WTC11 (cell line): Measurements from ENCODE around the gene MALAT1. TPM values are rescaled to one million over a fixed set of nuclear protein-coding genes. Genes with fewer than 3 reads are reported as not detected.
A peak's percentile ranks its signal among the peaks of the same experiment; 100 is the strongest.

Experiments
- ATAC-seq: fragments of 200-7000 bp; cut with Tn5 transposase; 2 replicates; pipeline ENCODE4 v1.10.0; 2021; ENCODE audit warnings: mild to moderate bottlenecking, moderate library complexity
- CTCF ChIA-PET: fragments of 300-600 bp; sonication (Branson Sonifier 250); formaldehyde crosslinking; loops from one replicate; lab custom pipeline; 2021; ENCODE audit warnings: antibody characterized with exemption; lab: Charles Lee
- POLR2A ChIA-PET: fragments of 350-600 bp; sonication (Branson Sonifier 250); formaldehyde crosslinking; loops from one replicate; lab custom pipeline; 2021; ENCODE audit warnings: antibody characterized with exemption; lab: Charles Lee
- DNase-seq: peaks from one replicate; pipeline ENCODE4 v3.0.0; 2021; ENCODE audit warnings: low spot score
- H3K27ac Mint-ChIP-seq: 2 replicates; pipeline ENCODE4 v1.8.0; 2021; ENCODE audit warnings: mixed read lengths
- H3K27me3 Mint-ChIP-seq: 2 replicates; pipeline ENCODE4 v1.8.0; 2021; ENCODE audit warnings: low read depth, mild to moderate bottlenecking, moderate library complexity, mixed read lengths
- H3K36me3 Mint-ChIP-seq: 2 replicates; pipeline ENCODE4 v1.8.0; 2021; ENCODE audit warnings: mixed read lengths
- H3K4me1 Mint-ChIP-seq: 2 replicates; pipeline ENCODE4 v1.8.0; 2022; ENCODE audit warnings: mixed read lengths
- H3K4me3 Mint-ChIP-seq: 2 replicates; pipeline ENCODE4 v1.8.0; 2021; ENCODE audit warnings: mild to moderate bottlenecking, moderate library complexity, mixed read lengths
- H3K9me3 Mint-ChIP-seq: 2 replicates; pipeline ENCODE4 v1.8.0; 2021; ENCODE audit warnings: mixed read lengths
- AFF4 ChIP-seq: sonication (generic); formaldehyde crosslinking; IDR thresholded peaks from 2 replicates; pipeline ENCODE4 v1.8.1; 2023; ENCODE audit warnings: mild to moderate bottlenecking, missing genetic modification reagents, borderline replicate concordance
- ATF6 ChIP-seq: sonication (generic); formaldehyde crosslinking; IDR thresholded peaks from 2 replicates; pipeline ENCODE4 v1.8.1; 2023; ENCODE audit warnings: mild to moderate bottlenecking, missing genetic modification reagents
- CREB1 ChIP-seq: sonication (generic); formaldehyde crosslinking; IDR thresholded peaks from 2 replicates; pipeline ENCODE4 v1.8.0; 2023; ENCODE audit warnings: mild to moderate bottlenecking, missing genetic modification reagents
- FOXK1 ChIP-seq: sonication (generic); formaldehyde crosslinking; IDR thresholded peaks from 2 replicates; pipeline ENCODE4 v1.8.0; 2022; ENCODE audit warnings: mild to moderate bottlenecking, moderate library complexity, missing genetic modification reagents
- GABPB1 ChIP-seq: sonication (generic); formaldehyde crosslinking; IDR thresholded peaks from 2 replicates; pipeline ENCODE4 v1.8.1; 2023; ENCODE audit warnings: mild to moderate bottlenecking, missing genetic modification reagents
- GRHL2 ChIP-seq: fragments of 250-450 bp; sonication (Bioruptor Pico); IDR thresholded peaks from 2 replicates; pipeline ENCODE4 v1.8.0; 2022; ENCODE audit warnings: mild to moderate bottlenecking, moderate library complexity; ENCODE audit not compliant: insufficient replicate concordance, severe bottlenecking
- GTF2I ChIP-seq: fragments of 250-450 bp; sonication (Bioruptor Pico); conservative IDR thresholded peaks from 2 replicates; pipeline ENCODE4 v1.4.0; 2021; ENCODE audit warnings: mild to moderate bottlenecking
- JAZF1 ChIP-seq: fragments of 250-450 bp; sonication (Bioruptor Pico); IDR thresholded peaks from 2 replicates; pipeline ENCODE4 v1.9.0; 2021; ENCODE audit warnings: moderate library complexity, mild to moderate bottlenecking, inconsistent platforms
- NFE2L1 ChIP-seq: sonication (generic); formaldehyde crosslinking; IDR thresholded peaks from 2 replicates; pipeline ENCODE4 v1.8.1; 2023; ENCODE audit warnings: missing genetic modification reagents
- NR2C2 ChIP-seq: sonication (generic); formaldehyde crosslinking; IDR thresholded peaks from 2 replicates; pipeline ENCODE4 v1.8.0; 2022; ENCODE audit warnings: mild to moderate bottlenecking, missing genetic modification reagents
- NR3C1 ChIP-seq: sonication (generic); formaldehyde crosslinking; conservative IDR thresholded peaks from 2 replicates; pipeline ENCODE4 v1.8.1; 2023; ENCODE audit warnings: low read depth, mild to moderate bottlenecking, missing genetic modification reagents
- TEAD1 ChIP-seq: sonication (generic); formaldehyde crosslinking; IDR thresholded peaks from 2 replicates; pipeline ENCODE4 v1.8.0; 2022; ENCODE audit warnings: mild to moderate bottlenecking, missing genetic modification reagents
- TP53 ChIP-seq: sonication (generic); formaldehyde crosslinking; IDR thresholded peaks from 2 replicates; pipeline ENCODE4 v1.8.1; 2023; ENCODE audit warnings: mild to moderate bottlenecking, missing genetic modification reagents
- ZBTB43 ChIP-seq: sonication (generic); formaldehyde crosslinking; IDR thresholded peaks from 2 replicates; pipeline ENCODE4 v1.8.1; 2023; ENCODE audit warnings: mild to moderate bottlenecking, missing genetic modification reagents
- ZNF263 ChIP-seq: sonication (generic); formaldehyde crosslinking; IDR thresholded peaks from 2 replicates; pipeline ENCODE4 v1.8.1; 2022; ENCODE audit warnings: low read depth, mild to moderate bottlenecking, moderate library complexity, missing genetic modification reagents
- ZNF425 ChIP-seq: fragments of 250-450 bp; sonication (Bioruptor Pico); conservative IDR thresholded peaks from 2 replicates; pipeline ENCODE4 v1.9.0; 2021; ENCODE audit warnings: mild to moderate bottlenecking
- ZNF512 ChIP-seq: sonication (generic); formaldehyde crosslinking; IDR thresholded peaks from 2 replicates; pipeline ENCODE4 v1.8.1; 2022; ENCODE audit warnings: missing genetic modification reagents, borderline replicate concordance
- ZNF532 ChIP-seq: fragments of 250-450 bp; sonication (Bioruptor Pico); IDR thresholded peaks from 2 replicates; pipeline ENCODE4 v1.9.0; 2021; ENCODE audit warnings: mild to moderate bottlenecking, borderline replicate concordance
- total RNA-seq: library from RNA; stranded (reverse); gene quantifications from 3 replicates; pipeline ENCODE4 v1.2.3, GENCODE V29; 2021

Gene MALAT1
- total RNA-seq, 1 experiment from 2014 or later, result 1,830 TPM

- TF ChIP-seq AFF4 (CRISPR knock-in tag) (no peak), NFE2L1 (CRISPR knock-in tag) (no peak)
These were observed 27.9 kb downstream of the MALAT1 start (continued) for GRCh38 chr11:65526744-65527143.

- TF ChIP-seq ZNF512 (CRISPR knock-in tag) (no peak), GABPB1 (no peak), CREB1 (CRISPR knock-in tag) (no peak), ATF6 (CRISPR knock-in tag) (no peak), TP53 (CRISPR knock-in tag) (no peak), ZNF425 (CRISPR knock-in tag) (no peak), NR3C1 (CRISPR knock-in tag) (no peak), FOXK1 (CRISPR knock-in tag) (no peak), GTF2I (CRISPR knock-in tag) (no peak), GRHL2 (CRISPR knock-in tag) (no peak), ZNF532 (no peak), NR2C2 (CRISPR knock-in tag) (no peak), JAZF1 (CRISPR knock-in tag) (no peak), ZBTB43 (CRISPR knock-in tag) (no peak), ZNF263 (CRISPR knock-in tag) (no peak), TEAD1 (CRISPR knock-in tag) (no peak)
- TF ChIP-seq, all 79 proteins: peak for 0
- H3K4me1 Mint-ChIP-seq, result peaks cover 12% of the 10 kb centered on the region
- peaks cover 6% of the 10 kb centered on the region for H3K27me3 Mint-ChIP-seq
- no peaks in the 10 kb centered on the region for H3K9me3 Mint-ChIP-seq
- DNase-seq (no peak), ATAC-seq (no peak)
- ChIA-PET CTCF (interaction anchor here (0.9 to 1.3 kb wide), 3 partner anchors 19 to 48 kb away, joined by 3 read pairs; no protein-coding TSS in a partner anchor), POLR2A (interaction anchor here (1.0 to 1.1 kb wide), 2 partner anchors 21 to 32 kb away, joined by 3 to 4 read pairs; no protein-coding TSS in a partner anchor)
- peaks cover 26% of the 10 kb centered on the region for H3K36me3 Mint-ChIP-seq
- H3K27ac Mint-ChIP-seq, result peak overlapping the region; percentile 88
- no peak overlapping the region for H3K4me3 Mint-ChIP-seq
These were observed 30.0 kb downstream of the MALAT1 start for GRCh38 chr11:65528819-65529350.
